KG1 (cell line): ENCODE data around the gene P2RX7.

Source experiments
- DNase-seq: peaks from one replicate; lab custom pipeline; 2025; lab: John Stamatoyannopoulos, UW

Gene P2RX7

GRCh38 chr12:121132601-121133481, at the start of gene P2RX7:
Gene P2RX7, plus strand, starts transcription at chr12:121132876. Its CDS starts 95 bp downstream, at chr12:121132971.
- peak; percentile 22 for DNase-seq

- no peak for DNase-seq
Measured at GRCh38 chr12:121084229-121084628, 48.4 kb upstream of the P2RX7 start.

- DNase-seq, result no peak
Measured at GRCh38 chr12:121085069-121085468, 47.6 kb upstream of the P2RX7 start.

GRCh38 chr12:121085506-121086353, 46.9 kb upstream of the P2RX7 start:
- DNase-seq, result no peak

GRCh38 chr12:121086781-121087295, 45.8 kb upstream of the P2RX7 start:
- no peak for DNase-seq

GRCh38 chr12:121087467-121088194, 45.0 kb upstream of the P2RX7 start:
- DNase-seq, result no peak

- no peak for DNase-seq
Measured at GRCh38 chr12:121088195-121088585, 44.5 kb upstream of the P2RX7 start.

GRCh38 chr12:121089031-121089812, 43.5 kb upstream of the P2RX7 start:
- DNase-seq, result no peak

- DNase-seq, result no peak
Measured at GRCh38 chr12:121089813-121090430, 42.8 kb upstream of the P2RX7 start.

GRCh38 chr12:121090586-121091514, 41.8 kb upstream of the P2RX7 start:
- no peak for DNase-seq

- no peak for DNase-seq
Measured at GRCh38 chr12:121092034-121092433, 40.6 kb upstream of the P2RX7 start.

GRCh38 chr12:121093487-121093891, 39.2 kb upstream of the P2RX7 start:
- no peak for DNase-seq

- peak; percentile 40 for DNase-seq
Measured at GRCh38 chr12:121095544-121096198, 37.0 kb upstream of the P2RX7 start.

GRCh38 chr12:121096199-121096798, 36.4 kb upstream of the P2RX7 start:
- peak; percentile 40 for DNase-seq

- no peak for DNase-seq
Measured at GRCh38 chr12:121099779-121100178, 32.9 kb upstream of the P2RX7 start.

GRCh38 chr12:121102307-121102706, 30.4 kb upstream of the P2RX7 start:
- no peak for DNase-seq

GRCh38 chr12:121107681-121108080, 25.0 kb upstream of the P2RX7 start:
- no peak for DNase-seq

- DNase-seq, result no peak
Measured at GRCh38 chr12:121108492-121108891, 24.2 kb upstream of the P2RX7 start.
